Mesenchymal stem cell (in vitro differentiated cells and primary cell): Measurements from ENCODE around the gene CDH4.

Experiments
- DNase-seq: peaks from one replicate; pipeline ENCODE4 v3.0.0-alpha.2; 2013
- H2AFZ ChIP-seq: one replicate; pipeline ENCODE4 v1.6.1; 2013; ENCODE audit warnings: low read depth, mild to moderate bottlenecking, control low read depth, inconsistent platforms, low read length, moderate library complexity
- H2AK5ac ChIP-seq: 2 replicates; pipeline ENCODE4 v1.6.1; 2013; ENCODE audit warnings: low read length, moderate library complexity, mild to moderate bottlenecking, inconsistent platforms; ENCODE audit not compliant: severe bottlenecking
- H2BK120ac ChIP-seq: one replicate; pipeline ENCODE4 v1.6.1; 2013; ENCODE audit warnings: low read depth, mild to moderate bottlenecking, inconsistent platforms, low read length, moderate library complexity
- H2BK12ac ChIP-seq, 2 experiments: one replicate each; pipeline ENCODE4 v1.6.1; 2013; ENCODE audit warnings: inconsistent platforms in 2 of 2, low read length in 2 of 2, mild to moderate bottlenecking in 2 of 2, moderate library complexity in 2 of 2, control low read depth in 1 of 2
- H2BK15ac ChIP-seq: one replicate; pipeline ENCODE4 v1.6.1; 2013; ENCODE audit warnings: mild to moderate bottlenecking, low read depth, inconsistent platforms; ENCODE audit not compliant: poor library complexity, severe bottlenecking
- H2BK5ac ChIP-seq: 2 replicates; pipeline ENCODE4 v1.6.1; 2013; ENCODE audit warnings: low read depth, mild to moderate bottlenecking, low read length, control low read depth, inconsistent platforms; ENCODE audit not compliant: poor library complexity, severe bottlenecking
- H3K14ac ChIP-seq, 2 experiments: one replicate each; pipeline ENCODE4 v1.6.1; 2013; ENCODE audit warnings: inconsistent platforms in 2 of 2, low read length in 2 of 2, control low read depth in 1 of 2, mild to moderate bottlenecking in 1 of 2, moderate library complexity in 1 of 2
- H3K18ac ChIP-seq, 2 experiments: one replicate each; pipeline ENCODE4 v1.6.1; 2013; ENCODE audit warnings: inconsistent platforms in 2 of 2, low read length in 2 of 2, control low read depth in 1 of 2, low read depth in 1 of 2, mild to moderate bottlenecking in 1 of 2
- H3K23ac ChIP-seq, 2 experiments: one replicate each; pipeline ENCODE4 v1.6.1; 2013; ENCODE audit warnings: inconsistent platforms in 2 of 2, low read length in 2 of 2, mild to moderate bottlenecking in 2 of 2, moderate library complexity in 2 of 2, control low read depth in 1 of 2
- H3K27ac ChIP-seq: 2 replicates; pipeline ENCODE4 v1.5.1; 2013; ENCODE audit warnings: mild to moderate bottlenecking, moderate library complexity, low read length, control low read depth, inconsistent platforms; ENCODE audit not compliant: poor library complexity, severe bottlenecking
- H3K27me3 ChIP-seq, 2 experiments: 2 replicates each; pipeline versions ENCODE4 v1.6.1 to v1.7.0; 2013; ENCODE audit warnings: low read length in 2 of 2, mild to moderate bottlenecking in 2 of 2, moderate library complexity in 2 of 2, control low read depth in 1 of 2, inconsistent platforms in 1 of 2; ENCODE audit not compliant: control insufficient read depth in 1 of 2, insufficient read depth in 1 of 2
- H3K36me3 ChIP-seq, 2 experiments: 2 replicates each; pipeline versions ENCODE4 v1.6.1 to v1.7.0; 2013; ENCODE audit warnings: low read length in 2 of 2, control low read depth in 1 of 2, inconsistent platforms in 1 of 2, low read depth in 1 of 2, mild to moderate bottlenecking in 1 of 2; ENCODE audit not compliant: insufficient read depth in 2 of 2, control insufficient read depth in 1 of 2
- H3K4ac ChIP-seq, 2 experiments: one replicate each; pipeline ENCODE4 v1.6.1; 2013; ENCODE audit warnings: inconsistent platforms in 2 of 2, low read length in 2 of 2, mild to moderate bottlenecking in 2 of 2, moderate library complexity in 2 of 2, control low read depth in 1 of 2, low read depth in 1 of 2
- H3K4me1 ChIP-seq: 2 replicates; pipeline ENCODE4 v1.6.1; 2013; ENCODE audit warnings: low read depth, low read length, control low read depth; ENCODE audit not compliant: control insufficient read depth, insufficient read depth
- H3K4me2 ChIP-seq: 2 replicates; pipeline ENCODE4 v1.6.1; 2013; ENCODE audit warnings: low read length, mild to moderate bottlenecking, inconsistent platforms; ENCODE audit not compliant: poor library complexity, severe bottlenecking
- H3K4me3 ChIP-seq, 2 experiments: 2 replicates each; pipeline versions ENCODE4 v1.5.1 to v1.7.0; 2013; ENCODE audit warnings: low read length in 2 of 2, mild to moderate bottlenecking in 2 of 2, control low read depth in 1 of 2, low read depth in 1 of 2; ENCODE audit not compliant: insufficient read depth in 1 of 2
- H3K79me1 ChIP-seq: replicated peaks from 2 replicates; pipeline ENCODE4 v1.6.1; 2013; ENCODE audit warnings: mild to moderate bottlenecking, control low read depth, low read length, inconsistent platforms; ENCODE audit not compliant: poor library complexity, severe bottlenecking
- H3K9ac ChIP-seq: 2 replicates; pipeline ENCODE4 v1.7.0; 2013; ENCODE audit warnings: mild to moderate bottlenecking, low read length, moderate library complexity
- H3K9me3 ChIP-seq: 2 replicates; pipeline ENCODE4 v1.7.0; 2013; ENCODE audit warnings: mild to moderate bottlenecking, low read length; ENCODE audit not compliant: control insufficient read depth
- H4K8ac ChIP-seq: one replicate; pipeline ENCODE4 v1.6.1; 2013; ENCODE audit warnings: inconsistent platforms, mild to moderate bottlenecking, low read length, moderate library complexity
- H4K91ac ChIP-seq: one replicate; pipeline ENCODE4 v1.6.1; 2013; ENCODE audit warnings: mild to moderate bottlenecking, low read length, inconsistent platforms
- whole genome bisulfite sequencing: methylation state at CpG from one replicate; pipeline ENCODE4 v1.1.7; 2013; ENCODE audit warnings: mixed read lengths; 5-methylcytosine and 5-hydroxymethylcytosine counted together

CDH4 gene

DNA sequence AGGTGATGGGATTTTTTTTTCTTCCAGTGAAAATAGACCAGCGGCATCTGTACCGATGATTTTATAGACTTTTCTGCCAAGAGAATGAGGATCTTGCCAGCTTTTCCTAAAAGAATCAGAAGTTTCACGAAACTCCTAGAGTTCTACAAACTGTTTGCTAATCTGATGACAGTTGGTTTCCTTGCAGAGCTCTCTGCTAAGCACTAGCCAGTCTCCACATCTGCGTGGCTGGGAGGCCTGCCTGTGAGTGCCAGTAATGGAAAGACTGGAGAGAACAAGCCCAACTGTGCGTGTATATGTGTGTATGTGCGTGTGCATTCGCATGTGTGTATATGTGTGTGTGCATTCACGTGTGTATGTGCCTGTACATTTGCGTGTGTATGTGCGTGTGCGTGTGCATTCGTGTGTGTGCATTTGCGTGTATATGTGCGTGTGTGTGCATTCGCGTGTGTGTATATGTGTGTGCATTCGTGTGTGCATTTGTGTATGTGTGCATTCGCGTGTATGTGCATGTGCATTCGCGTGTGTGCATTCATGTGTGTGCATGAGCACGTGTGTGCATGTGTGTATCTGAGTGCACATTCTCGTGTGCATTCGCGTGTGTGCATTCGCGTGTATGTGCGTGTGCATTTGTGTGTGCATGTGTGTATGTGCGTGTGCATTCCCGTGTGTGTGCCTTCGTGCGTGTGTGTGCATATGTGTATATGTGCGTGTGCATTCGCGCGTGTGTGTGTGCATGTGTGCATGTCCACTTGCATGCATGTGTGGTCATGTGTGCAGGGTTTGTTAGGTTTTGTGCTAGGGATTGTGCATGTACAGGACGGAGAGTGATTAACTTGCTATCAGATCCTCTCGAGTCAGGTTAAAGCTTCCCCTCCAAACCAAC lies 434.2 kb downstream of the CDH4 start:
- H3K4me2 ChIP-seq = no peak overlapping the region
- H3K4ac ChIP-seq = no peak overlapping the region
- H3K79me1 ChIP-seq = no peaks in the 10 kb centered on the region
- H3K9ac ChIP-seq = no peak overlapping the region
- 96% methylated on average over 35 of the region's 38 CpGs for WGBS
- H4K91ac ChIP-seq = no peak overlapping the region
- H4K8ac ChIP-seq = no peak overlapping the region
- no peak overlapping the region for H3K27ac ChIP-seq
- peaks cover 20 to 49% of the 10 kb centered on the region in 2 experiments for H3K27me3 ChIP-seq
- H3K4me3 ChIP-seq = no peak overlapping the region
- H3K4me1 ChIP-seq = peaks cover 6% of the 10 kb centered on the region
- peaks cover 4% of the 10 kb centered on the region for H3K9me3 ChIP-seq
- no peak overlapping the region for H3K18ac ChIP-seq
- H3K23ac ChIP-seq = no peak overlapping the region
- H2AK5ac ChIP-seq = no peak overlapping the region
- H2BK5ac ChIP-seq = no peak overlapping the region
- H2BK15ac ChIP-seq = no peak overlapping the region
- DNase-seq = no peak
- H3K36me3 ChIP-seq = no peaks in the 10 kb centered on the region
- H3K14ac ChIP-seq = no peak overlapping the region
- H2AFZ ChIP-seq = no peak overlapping the region
- H2BK12ac ChIP-seq = no peak overlapping the region
- no peak overlapping the region for H2BK120ac ChIP-seq

DNA sequence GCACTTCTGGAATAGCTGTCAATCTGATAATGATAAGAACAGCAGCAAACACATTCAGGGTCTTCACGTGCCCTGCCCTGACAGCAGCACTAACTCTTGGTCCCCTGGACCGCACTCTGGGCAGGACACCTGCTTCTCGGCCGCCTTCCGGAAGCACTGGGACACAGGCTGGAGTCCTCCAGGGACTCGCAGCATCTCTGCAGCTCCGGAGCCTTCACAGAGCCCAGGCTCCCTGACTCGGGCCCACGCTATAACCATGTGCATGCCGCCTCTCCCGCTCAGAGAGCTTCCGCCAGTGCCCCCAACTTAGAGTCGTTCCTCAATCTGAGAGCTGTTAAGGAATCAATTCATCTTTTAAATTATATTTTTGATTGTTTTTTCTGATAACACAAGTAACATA lies 436.4 kb downstream of the CDH4 start:
- Histone ChIP-seq H2BK5ac (no peak overlapping the region), H3K4me2 (no peak overlapping the region), H3K4me1 (peaks cover 6% of the 10 kb centered on the region), H3K4ac (no peak overlapping the region), H3K79me1 (peaks cover 2% of the 10 kb centered on the region), H3K18ac (no peak overlapping the region), H3K27ac (no peak overlapping the region), H4K8ac (no peak overlapping the region), H2BK15ac (no peak overlapping the region), H2BK12ac (no peak overlapping the region), H3K27me3 (peaks cover 12 to 40% of the 10 kb centered on the region in 2 experiments), H3K9ac (no peak overlapping the region), H3K36me3 (no peaks in the 10 kb centered on the region), H2AFZ (no peak overlapping the region), H3K9me3 (peaks cover 4% of the 10 kb centered on the region), H3K14ac (no peak overlapping the region), H3K23ac (no peak overlapping the region), H4K91ac (no peak overlapping the region), H2BK120ac (no peak overlapping the region), H2AK5ac (no peak overlapping the region), H3K4me3 (no peak overlapping the region)
- no peak for DNase-seq
- 90% methylated on average over 7 of the region's 13 CpGs for WGBS

DNA sequence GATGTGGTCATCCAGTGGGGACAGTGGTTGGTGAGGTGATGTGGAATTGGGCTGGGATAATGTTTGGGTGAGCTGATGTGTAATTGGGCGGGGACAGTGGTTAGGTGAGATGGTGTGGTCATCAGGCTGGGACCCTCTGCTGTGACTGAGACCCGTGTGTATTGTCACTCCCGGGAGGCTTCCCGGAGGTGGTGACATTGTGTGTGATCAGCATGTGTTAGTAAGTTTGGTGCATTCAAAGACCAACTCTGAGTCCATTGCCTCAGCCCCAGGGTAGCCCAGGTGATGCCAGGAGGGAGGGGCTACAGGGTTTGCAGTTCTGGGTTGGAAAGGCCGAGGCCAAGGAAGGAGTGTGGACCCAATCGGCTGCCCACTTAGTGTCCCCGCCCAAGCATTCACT lies 438.1 kb downstream of the CDH4 start:
- WGBS = 86% methylated on average over 7 of the region's 7 CpGs
- no peak overlapping the region for H3K18ac ChIP-seq
- no peak overlapping the region for H2BK120ac ChIP-seq
- no peak overlapping the region for H3K4ac ChIP-seq
- no peak overlapping the region for H3K14ac ChIP-seq
- H3K4me1 ChIP-seq = peaks cover 6% of the 10 kb centered on the region
- H3K27ac ChIP-seq = no peak overlapping the region
- no peak overlapping the region for H4K8ac ChIP-seq
- no peaks in the 10 kb centered on the region for H3K36me3 ChIP-seq
- peaks cover 2% of the 10 kb centered on the region for H3K79me1 ChIP-seq
- H3K27me3 ChIP-seq = peaks cover 9 to 34% of the 10 kb centered on the region in 2 experiments
- H3K4me3 ChIP-seq = no peak overlapping the region
- H2BK12ac ChIP-seq = no peak overlapping the region
- no peak overlapping the region for H2BK15ac ChIP-seq
- no peak overlapping the region for H3K23ac ChIP-seq
- no peak for DNase-seq
- no peak overlapping the region for H4K91ac ChIP-seq
- H3K4me2 ChIP-seq = no peak overlapping the region
- no peak overlapping the region for H2BK5ac ChIP-seq
- H2AK5ac ChIP-seq = no peak overlapping the region
- H3K9me3 ChIP-seq = peaks cover 4% of the 10 kb centered on the region
- no peak overlapping the region for H3K9ac ChIP-seq
- no peak overlapping the region for H2AFZ ChIP-seq

DNA sequence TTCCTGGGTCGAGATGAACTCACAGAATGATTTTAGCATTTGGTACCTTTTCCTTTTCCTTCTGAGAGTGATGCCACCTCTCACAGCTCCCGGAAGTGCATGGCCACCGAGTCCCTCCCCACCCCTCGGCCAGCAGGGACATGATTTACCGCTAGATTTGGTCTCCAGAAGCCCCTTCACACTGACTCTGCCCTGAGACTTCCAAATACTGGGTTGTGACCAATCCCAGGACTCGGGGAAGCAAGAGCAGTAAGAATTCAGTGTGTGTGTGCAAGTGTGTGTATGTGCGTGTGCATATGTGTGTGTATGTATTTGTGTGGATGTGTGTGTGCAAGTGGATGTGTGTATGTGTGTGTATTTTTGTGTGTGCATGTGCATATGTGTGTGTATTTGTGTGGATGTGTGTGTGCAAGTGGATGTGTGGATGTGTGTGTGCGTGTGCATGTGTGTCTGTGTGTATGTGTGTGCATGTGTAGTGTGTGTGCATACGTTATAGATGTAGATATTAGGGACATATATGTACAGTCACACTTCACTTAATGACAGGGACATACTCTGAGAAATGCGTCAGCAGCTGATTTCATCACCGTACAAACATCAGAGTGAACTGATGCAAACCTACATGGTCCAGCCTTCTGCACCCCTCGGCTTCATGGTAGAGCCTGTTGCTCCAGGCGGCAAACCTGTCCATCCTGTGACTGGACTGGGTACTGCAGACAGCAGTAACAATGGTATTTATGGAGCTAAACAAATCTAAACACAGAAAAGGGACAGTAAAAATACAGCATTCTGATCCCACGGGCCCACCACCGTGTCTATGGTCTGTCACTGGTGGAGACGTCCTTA lies 439.2 kb downstream of the CDH4 start:
- Histone ChIP-seq H3K79me1 (peaks cover 2% of the 10 kb centered on the region), H3K9me3 (peaks cover 3% of the 10 kb centered on the region), H2AK5ac (no peak overlapping the region), H3K36me3 (no peaks in the 10 kb centered on the region), H2BK15ac (no peak overlapping the region), H2BK5ac (no peak overlapping the region), H3K4ac (no peak overlapping the region), H3K4me2 (no peak overlapping the region), H3K27me3 (peaks cover 4 to 31% of the 10 kb centered on the region in 2 experiments), H3K9ac (no peak overlapping the region), H3K4me1 (peaks cover 6% of the 10 kb centered on the region), H2AFZ (no peak overlapping the region), H2BK120ac (no peak overlapping the region), H4K91ac (no peak overlapping the region), H3K23ac (no peak overlapping the region), H3K14ac (no peak overlapping the region), H3K4me3 (no peak overlapping the region), H3K27ac (no peak overlapping the region), H2BK12ac (no peak overlapping the region), H4K8ac (no peak overlapping the region), H3K18ac (no peak overlapping the region)
- no peak for DNase-seq
- 88% methylated on average over 15 of the region's 16 CpGs for WGBS
